PC-3 (cell line): ENCODE results near the gene AADACL4. TPM values are rescaled to one million over a fixed set of nuclear protein-coding genes. Genes with fewer than 3 reads are reported as not detected.

Experiments
- ATAC-seq: fragments of 200-7000 bp; cut with Tn5 transposase; 2 replicates; pipeline ENCODE4 v1.9.1; 2020; ENCODE audit warnings: mild to moderate bottlenecking, moderate library complexity
- BruUV-seq: library from RNA; stranded (reverse); fragments of 400-500 nt; replicated peaks from 2 replicates; lab custom pipeline; 2021; lab: Mats Ljungman, UMichigan
- CTCF ChIA-PET: fragments of 300-600 bp; sonication (Branson Sonifier 250); formaldehyde crosslinking; loops from one replicate; lab custom pipeline; 2022; ENCODE audit warnings: antibody characterized with exemption; lab: Charles Lee
- POLR2A ChIA-PET: fragments of 300-600 bp; sonication (Branson Sonifier 250); formaldehyde crosslinking; loops from one replicate; lab custom pipeline; 2022; ENCODE audit warnings: antibody characterized with exemption; ENCODE audit not compliant: unreplicated experiment; lab: Charles Lee
- DNase-seq: peaks from one replicate; pipeline ENCODE4 v3.0.0-alpha.2; 2015
- H2AFZ ChIP-seq: fragments of 300-600 bp; sonication (generic); 2 replicates; pipeline ENCODE4 v1.6.0; 2016; ENCODE audit warnings: antibody characterized with exemption, low read length
- H3F3A ChIP-seq: fragments of 300-600 bp; sonication (generic); one replicate; pipeline ENCODE4 v1.6.0; 2017; ENCODE audit warnings: antibody characterized with exemption, low read length, control low read depth, mild to moderate bottlenecking; ENCODE audit not compliant: unreplicated experiment
- H3K27ac ChIP-seq: fragments of 300-600 bp; sonication (generic); 2 replicates; pipeline ENCODE4 v1.5.1; 2016; ENCODE audit warnings: mild to moderate bottlenecking, low read length
- H3K27me3 ChIP-seq: fragments of 300-600 bp; sonication (generic); 2 replicates; pipeline ENCODE4 v1.6.1; 2016; ENCODE audit warnings: low read length, mixed read lengths
- H3K36me3 ChIP-seq: fragments of 300-600 bp; sonication (generic); 2 replicates; pipeline ENCODE4 v1.6.1; 2016; ENCODE audit warnings: low read depth, mixed run types, low read length, mixed read lengths
- H3K4me1 ChIP-seq: fragments of 300-600 bp; sonication (generic); 2 replicates; pipeline ENCODE4 v1.5.1; 2016; ENCODE audit warnings: low read length; ENCODE audit not compliant: insufficient read depth
- H3K4me2 ChIP-seq: fragments of 300-600 bp; sonication (generic); 2 replicates; pipeline ENCODE4 v1.6.0; 2016; ENCODE audit warnings: low read length
- H3K4me3 ChIP-seq: fragments of 300-600 bp; sonication (generic); 2 replicates; pipeline ENCODE4 v1.5.1; 2016; ENCODE audit warnings: mild to moderate bottlenecking, low read length, mixed read lengths
- H3K79me2 ChIP-seq: fragments of 300-600 bp; sonication (generic); 2 replicates; pipeline ENCODE4 v1.6.1; 2017; ENCODE audit warnings: low read length, mixed read lengths
- H3K9ac ChIP-seq: fragments of 300-600 bp; sonication (generic); 2 replicates; pipeline ENCODE4 v1.6.0; 2016; ENCODE audit warnings: mild to moderate bottlenecking, low read length
- H3K9me2 ChIP-seq: fragments of 300-600 bp; sonication (generic); replicated peaks from 2 replicates; pipeline ENCODE4 v1.6.1; 2016; ENCODE audit warnings: mixed run types, low read length, mixed read lengths
- H3K9me3 ChIP-seq: fragments of 300-600 bp; sonication (generic); 2 replicates; pipeline ENCODE4 v1.6.1; 2016; ENCODE audit warnings: low read length, mixed read lengths
- H4K20me1 ChIP-seq: fragments of 300-600 bp; sonication (generic); 2 replicates; pipeline ENCODE4 v1.6.1; 2016; ENCODE audit warnings: low read length, mixed read lengths
- EZH2 ChIP-seq: fragments of 300-600 bp; sonication (generic); IDR thresholded peaks from one replicate; pipeline ENCODE4 v1.6.1; 2017; ENCODE audit warnings: antibody characterized with exemption, mild to moderate bottlenecking, low read length; ENCODE audit not compliant: unreplicated experiment
- EZH2phosphoT487 ChIP-seq: fragments of 300-600 bp; sonication (generic); IDR thresholded peaks from 2 replicates; pipeline ENCODE4 v1.6.1; 2018; ENCODE audit warnings: mild to moderate bottlenecking, antibody characterized with exemption, low read length, borderline replicate concordance
- intact Hi-C: fragments of 100-400 bp; cut with micrococcal nuclease; formaldehyde crosslinking; loops from 2 replicates; pipeline ENCODE4 v1.9.0; 2023
- total RNA-seq: library from RNA; depleted of rRNA; stranded (reverse); fragments of >200 nt; gene quantifications from 2 replicates; pipeline ENCODE4 v1.2.3, GENCODE V29; 2014
- TF ChIP-seq, protein P1 (sequence below): fragments of 300-600 bp; sonication (generic); conservative IDR thresholded peaks from 2 replicates; pipeline ENCODE4 v1.5.1; 2017; ENCODE audit warnings: antibody characterized with exemption, low read depth, mild to moderate bottlenecking, low read length

The AADACL4 gene
- total RNA-seq, 1 experiment from 2014 or later, result not detected

DNA sequence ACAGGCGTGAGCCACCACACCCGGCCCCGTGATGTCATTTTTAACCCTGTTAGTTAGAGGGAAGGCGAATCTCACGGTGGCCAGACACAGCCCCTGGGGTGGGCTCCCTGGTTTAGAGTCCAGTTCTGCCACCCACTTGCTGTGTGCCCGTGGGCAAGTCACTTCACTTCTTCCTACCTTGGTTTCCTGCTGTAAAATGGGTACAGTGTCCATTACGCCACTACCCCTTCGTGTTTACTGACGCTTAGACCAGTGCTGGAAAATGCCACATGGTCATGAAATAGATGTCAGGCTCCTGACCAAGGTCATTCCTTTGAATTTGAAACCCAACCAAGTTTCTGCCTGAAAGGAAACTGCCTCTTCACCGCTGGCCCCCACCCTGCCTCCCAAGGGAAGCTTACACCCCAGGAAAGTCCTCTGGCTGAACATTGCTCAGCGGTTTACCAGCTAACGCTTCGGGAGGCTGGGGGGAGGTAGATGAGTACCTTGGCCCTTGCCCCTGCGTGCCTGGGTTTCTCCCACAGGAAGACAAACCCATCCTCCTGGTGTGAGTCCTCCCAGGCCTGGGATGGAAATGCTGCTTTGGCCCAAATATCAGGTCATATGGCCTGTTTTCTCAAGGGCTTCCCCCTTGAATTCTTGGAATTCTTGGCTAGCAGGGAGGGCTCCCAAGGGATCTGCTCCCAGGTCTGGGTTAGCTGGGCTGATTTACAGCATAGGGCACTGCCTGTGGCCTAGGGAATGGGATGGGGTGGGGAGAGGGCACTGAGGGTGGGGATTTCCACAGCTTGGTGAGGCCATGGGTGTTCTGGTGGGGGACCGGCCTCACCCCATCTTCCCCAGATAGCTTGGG, 7.6 kb upstream of the AADACL4 start:
- BruUV-seq, result no TSS peak
- no peak for DNase-seq
- TF ChIP-seq EZH2 (no peak), EZH2phosphoT487 (no peak)
- TF ChIP-seq, protein P1, sequence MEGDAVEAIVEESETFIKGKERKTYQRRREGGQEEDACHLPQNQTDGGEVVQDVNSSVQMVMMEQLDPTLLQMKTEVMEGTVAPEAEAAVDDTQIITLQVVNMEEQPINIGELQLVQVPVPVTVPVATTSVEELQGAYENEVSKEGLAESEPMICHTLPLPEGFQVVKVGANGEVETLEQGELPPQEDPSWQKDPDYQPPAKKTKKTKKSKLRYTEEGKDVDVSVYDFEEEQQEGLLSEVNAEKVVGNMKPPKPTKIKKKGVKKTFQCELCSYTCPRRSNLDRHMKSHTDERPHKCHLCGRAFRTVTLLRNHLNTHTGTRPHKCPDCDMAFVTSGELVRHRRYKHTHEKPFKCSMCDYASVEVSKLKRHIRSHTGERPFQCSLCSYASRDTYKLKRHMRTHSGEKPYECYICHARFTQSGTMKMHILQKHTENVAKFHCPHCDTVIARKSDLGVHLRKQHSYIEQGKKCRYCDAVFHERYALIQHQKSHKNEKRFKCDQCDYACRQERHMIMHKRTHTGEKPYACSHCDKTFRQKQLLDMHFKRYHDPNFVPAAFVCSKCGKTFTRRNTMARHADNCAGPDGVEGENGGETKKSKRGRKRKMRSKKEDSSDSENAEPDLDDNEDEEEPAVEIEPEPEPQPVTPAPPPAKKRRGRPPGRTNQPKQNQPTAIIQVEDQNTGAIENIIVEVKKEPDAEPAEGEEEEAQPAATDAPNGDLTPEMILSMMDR, result no peak
- Histone ChIP-seq H3K36me3 (no peaks in the 10 kb centered on the region), H2AFZ (no peak overlapping the region), H3K4me1 (no peaks in the 10 kb centered on the region), H3K27me3 (no peaks in the 10 kb centered on the region), H3K79me2 (no peaks in the 10 kb centered on the region), H3K4me2 (no peak overlapping the region), H4K20me1 (no peaks in the 10 kb centered on the region), H3K4me3 (no peak overlapping the region), H3F3A (no peaks in the 10 kb centered on the region), H3K27ac (no peak overlapping the region), H3K9me3 (peaks cover 29% of the 10 kb centered on the region), H3K9me2 (no peaks in the 10 kb centered on the region), H3K9ac (no peak overlapping the region)
- no peak for ATAC-seq
- ChIA-PET POLR2A (no interaction called here), CTCF (no interaction called here)
- intact Hi-C loops, result no loop called here

DNA sequence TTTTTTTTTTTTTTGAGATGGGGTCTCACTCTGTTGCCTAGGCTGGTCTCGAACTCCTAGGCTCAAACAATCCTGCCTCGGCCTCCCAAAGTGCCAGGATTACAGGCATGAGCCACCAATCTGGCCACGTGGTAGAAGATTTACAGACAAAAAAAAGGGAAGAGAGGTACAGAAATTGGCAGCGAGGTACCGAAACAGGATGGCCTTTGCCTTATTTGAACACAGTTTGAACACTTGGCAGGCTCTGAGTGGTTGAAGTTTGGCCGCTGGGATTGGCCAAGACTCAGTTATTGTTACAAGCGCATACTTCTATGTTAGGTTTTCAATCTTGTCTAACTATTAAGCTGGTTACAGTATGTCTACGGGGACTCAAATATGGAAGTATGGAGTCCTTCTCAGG, 6.2 kb upstream of the AADACL4 start:
- POLR2A ChIA-PET, result no interaction called here

More for the DNA sequence above, 6.2 kb upstream of the AADACL4 start:
- H3K79me2 ChIP-seq, result no peaks in the 10 kb centered on the region
- no peak for ATAC-seq
- H3K4me1 ChIP-seq, result no peaks in the 10 kb centered on the region
- no peak overlapping the region for H3K4me2 ChIP-seq
- no peaks in the 10 kb centered on the region for H4K20me1 ChIP-seq
- no peaks in the 10 kb centered on the region for H3F3A ChIP-seq
- no peaks in the 10 kb centered on the region for H3K27me3 ChIP-seq
- H3K27ac ChIP-seq, result no peak overlapping the region
- CTCF ChIA-PET, result no interaction called here
- no peak overlapping the region for H2AFZ ChIP-seq
- H3K36me3 ChIP-seq, result no peaks in the 10 kb centered on the region
- peaks cover 30% of the 10 kb centered on the region for H3K9me3 ChIP-seq
- intact Hi-C loops, result no loop called here
- no peak overlapping the region for H3K4me3 ChIP-seq
- no TSS peak for BruUV-seq
- TF ChIP-seq EZH2phosphoT487 (no peak), EZH2 (no peak)
- TF ChIP-seq, protein P1, result no peak
- H3K9ac ChIP-seq, result no peak overlapping the region
- H3K9me2 ChIP-seq, result no peaks in the 10 kb centered on the region
- DNase-seq, result no peak
